Medulla oblongata (tissue), 1 donor: ENCODE measurements around the gene RNU6-7.

Experiments
- DNase-seq: peaks from one replicate; pipeline ENCODE4 v3.0.0-alpha.2; 2015; ENCODE audit errors: extremely low spot score

RNU6-7 gene

GRCh38 chr14:32201816-32202490 is at the start of gene RNU6-7:
TSS of gene RNU6-7 (plus strand) at chr14:32202045.
- DNase-seq, result peak; percentile 81

- DNase-seq, result no peak
These were observed 35.8 kb upstream of the RNU6-7 start for GRCh38 chr14:32166029-32166428.

- DNase-seq, result no peak
These were observed 34.9 kb upstream of the RNU6-7 start for GRCh38 chr14:32166924-32167323.

- DNase-seq, result no peak
These were observed 33.9 kb upstream of the RNU6-7 start for GRCh38 chr14:32167907-32168306.

GRCh38 chr14:32169191-32169590 is 32.7 kb upstream of the RNU6-7 start:
- DNase-seq, result no peak

- DNase-seq, result no peak
These were observed 30.4 kb upstream of the RNU6-7 start for GRCh38 chr14:32171469-32171868.

- no peak for DNase-seq
These were observed 18.4 kb upstream of the RNU6-7 start for GRCh38 chr14:32183151-32184058.

GRCh38 chr14:32185097-32185496 is 16.7 kb upstream of the RNU6-7 start:
- DNase-seq, result no peak

- no peak for DNase-seq
These were observed 15.6 kb upstream of the RNU6-7 start for GRCh38 chr14:32186248-32186647.

GRCh38 chr14:32189811-32190210 is 12.0 kb upstream of the RNU6-7 start:
- no peak for DNase-seq

GRCh38 chr14:32190673-32191072 is 11.2 kb upstream of the RNU6-7 start:
- DNase-seq, result no peak

- DNase-seq, result no peak
These were observed 9.0 kb upstream of the RNU6-7 start for GRCh38 chr14:32192712-32193373.

GRCh38 chr14:32193532-32193931 is 8.3 kb upstream of the RNU6-7 start:
- DNase-seq, result no peak

GRCh38 chr14:32195636-32196035 is 6.2 kb upstream of the RNU6-7 start:
- DNase-seq, result no peak

GRCh38 chr14:32197919-32198318 is 3.9 kb upstream of the RNU6-7 start:
- DNase-seq, result no peak

- DNase-seq, result peak; percentile 20
These were observed 1.3 kb upstream of the RNU6-7 start for GRCh38 chr14:32200368-32201192.

- peak; percentile 85 for DNase-seq
These were observed 541 bp upstream of the RNU6-7 start for GRCh38 chr14:32201193-32201815.

- DNase-seq, result peak; percentile 60
These were observed 699 bp downstream of the RNU6-7 start for GRCh38 chr14:32202491-32202997.

GRCh38 chr14:32202998-32203882 is 1.4 kb downstream of the RNU6-7 start, which contains the start of gene RNU6-8:
TSS of gene RNU6-8 (minus strand) at chr14:32203269.
- peak; percentile 85 for DNase-seq

- peak; percentile 38 for DNase-seq
These were observed 2.1 kb downstream of the RNU6-7 start for GRCh38 chr14:32203928-32204357.
